Endodermal cell (in vitro differentiated cells): ENCODE data around the gene DYNLT3. TPM values are rescaled to one million over a fixed set of nuclear protein-coding genes. Genes with fewer than 3 reads are reported as not detected.

ENCODE experiments used
- DNase-seq: peaks from one replicate; pipeline ENCODE4 v3.0.0-alpha.2; 2017
- H3K27ac ChIP-seq: 2 replicates; pipeline ENCODE4 v1.5.1; 2013; ENCODE audit warnings: mild to moderate bottlenecking, low read depth, low read length, moderate library complexity
- H3K27me3 ChIP-seq: 2 replicates; pipeline ENCODE4 v1.6.1; 2013; ENCODE audit warnings: mild to moderate bottlenecking, low read length, moderate library complexity; ENCODE audit not compliant: insufficient read depth, control insufficient read depth, poor library complexity, severe bottlenecking
- H3K36me3 ChIP-seq: 2 replicates; pipeline ENCODE4 v1.7.0; 2013; ENCODE audit warnings: mild to moderate bottlenecking, low read length, moderate library complexity; ENCODE audit not compliant: control insufficient read depth, insufficient read depth
- H3K4me1 ChIP-seq: one replicate; pipeline ENCODE4 v1.7.0; 2013; ENCODE audit warnings: low read length; ENCODE audit not compliant: control insufficient read depth, insufficient read depth
- H3K4me3 ChIP-seq: 2 replicates; pipeline ENCODE4 v1.5.1; 2013; ENCODE audit warnings: mild to moderate bottlenecking, low read length, moderate library complexity
- H3K9ac ChIP-seq: 2 replicates; pipeline ENCODE4 v1.6.1; 2013; ENCODE audit warnings: mild to moderate bottlenecking, low read length, moderate library complexity; ENCODE audit not compliant: poor library complexity, severe bottlenecking; ENCODE audit errors: extremely low read depth
- H3K9me3 ChIP-seq: 2 replicates; pipeline ENCODE4 v1.6.1; 2013; ENCODE audit warnings: mild to moderate bottlenecking, low read length, moderate library complexity; ENCODE audit not compliant: control insufficient read depth
- H3K27ac Mint-ChIP-seq: 2 replicates; pipeline ENCODE4 v1.8.0; 2020; ENCODE audit warnings: mixed read lengths
- H3K27me3 Mint-ChIP-seq: 2 replicates; pipeline ENCODE4 v1.8.0; 2021; ENCODE audit warnings: mild to moderate bottlenecking, mixed read lengths; ENCODE audit not compliant: insufficient read depth
- H3K36me3 Mint-ChIP-seq: 2 replicates; pipeline ENCODE4 v1.8.0; 2020; ENCODE audit warnings: low read depth, mixed read lengths
- H3K4me1 Mint-ChIP-seq: 2 replicates; pipeline ENCODE4 v1.8.0; 2020; ENCODE audit warnings: mixed read lengths
- H3K4me3 Mint-ChIP-seq: 2 replicates; pipeline ENCODE4 v1.8.0; 2020; ENCODE audit warnings: mild to moderate bottlenecking, moderate library complexity, mixed read lengths
- H3K9me3 Mint-ChIP-seq: 2 replicates; pipeline ENCODE4 v1.8.0; 2020; ENCODE audit warnings: mild to moderate bottlenecking, mixed read lengths
- WGBS, 2 experiments: methylation state at CpG; one replicate each; pipeline versions ENCODE4 v1.1.5 to v1.1.7; 2013; ENCODE audit warnings: missing lambda C conversion rate in 2 of 2, mixed read lengths in 1 of 2; ENCODE audit not compliant: insufficient coverage in 1 of 2, insufficient read length in 1 of 2; 5-methylcytosine and 5-hydroxymethylcytosine counted together
- total RNA-seq, 2 donors: library from RNA; stranded (reverse); fragmentation: NEBNext Ultra II Directional in 1 of 2; extraction: Animal tissue kit (Norgen Biotek cat#: 25700) in 1 of 2; gene quantifications; 2 replicates in 1 of 2; 3 replicates in 1 of 2; pipeline ENCODE4 v1.2.1, GENCODE V29; 2021
- TF ChIP-seq, protein P1 (sequence below): fragments of 200-600 bp; sonication (generic); conservative IDR thresholded peaks from 2 replicates; pipeline ENCODE4 v1.5.0; 2021; ENCODE audit warnings: antibody characterized with exemption, mild to moderate bottlenecking

DYNLT3 gene
- total RNA-seq, 2 donors from 2014 or later, result 14.3 to 15.4 TPM

DNA sequence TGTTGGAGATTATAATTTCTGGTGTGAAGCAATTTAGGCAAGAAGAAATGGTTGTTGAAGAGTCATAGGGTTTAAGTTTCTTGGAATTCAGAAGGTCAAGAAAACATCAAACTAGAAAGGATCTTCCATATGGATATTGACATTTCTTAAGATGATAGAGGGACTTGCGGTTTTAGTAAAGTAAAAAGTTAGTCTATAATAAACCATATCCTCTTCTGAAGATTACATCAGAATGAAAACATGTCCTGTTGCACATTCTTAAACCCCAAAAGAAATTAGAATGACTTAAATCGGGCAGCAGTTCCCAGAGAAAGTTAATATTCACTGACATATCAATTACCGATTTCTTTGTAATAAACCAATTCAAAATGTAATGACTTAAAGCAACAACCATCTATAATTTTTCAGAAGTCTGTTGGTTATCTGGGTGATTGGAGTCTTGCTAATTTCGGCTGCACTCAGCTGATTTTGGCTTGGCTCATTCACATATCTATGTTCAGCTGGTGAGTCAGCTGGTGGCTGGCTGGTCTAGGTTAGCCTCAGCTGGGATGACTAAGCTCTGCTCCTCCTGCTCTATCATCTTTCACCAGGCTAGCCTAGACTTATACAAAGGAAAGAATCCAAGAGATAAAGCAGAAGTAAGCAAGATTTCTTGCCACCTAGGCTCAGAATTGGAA lies 24.4 kb upstream of the DYNLT3 start:
- H3K4me1 Mint-ChIP-seq, result no peaks in the 10 kb centered on the region
- H3K27ac Mint-ChIP-seq, result no peak overlapping the region
- no peaks in the 10 kb centered on the region for H3K4me1 ChIP-seq
- TF ChIP-seq, protein P1, sequence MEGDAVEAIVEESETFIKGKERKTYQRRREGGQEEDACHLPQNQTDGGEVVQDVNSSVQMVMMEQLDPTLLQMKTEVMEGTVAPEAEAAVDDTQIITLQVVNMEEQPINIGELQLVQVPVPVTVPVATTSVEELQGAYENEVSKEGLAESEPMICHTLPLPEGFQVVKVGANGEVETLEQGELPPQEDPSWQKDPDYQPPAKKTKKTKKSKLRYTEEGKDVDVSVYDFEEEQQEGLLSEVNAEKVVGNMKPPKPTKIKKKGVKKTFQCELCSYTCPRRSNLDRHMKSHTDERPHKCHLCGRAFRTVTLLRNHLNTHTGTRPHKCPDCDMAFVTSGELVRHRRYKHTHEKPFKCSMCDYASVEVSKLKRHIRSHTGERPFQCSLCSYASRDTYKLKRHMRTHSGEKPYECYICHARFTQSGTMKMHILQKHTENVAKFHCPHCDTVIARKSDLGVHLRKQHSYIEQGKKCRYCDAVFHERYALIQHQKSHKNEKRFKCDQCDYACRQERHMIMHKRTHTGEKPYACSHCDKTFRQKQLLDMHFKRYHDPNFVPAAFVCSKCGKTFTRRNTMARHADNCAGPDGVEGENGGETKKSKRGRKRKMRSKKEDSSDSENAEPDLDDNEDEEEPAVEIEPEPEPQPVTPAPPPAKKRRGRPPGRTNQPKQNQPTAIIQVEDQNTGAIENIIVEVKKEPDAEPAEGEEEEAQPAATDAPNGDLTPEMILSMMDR, result no peak
- H3K27me3 ChIP-seq, result no peaks in the 10 kb centered on the region
- no peaks in the 10 kb centered on the region for H3K36me3 ChIP-seq
- peaks cover 55% of the 10 kb centered on the region for H3K9me3 Mint-ChIP-seq
- peaks cover 3% of the 10 kb centered on the region for H3K36me3 Mint-ChIP-seq
- DNase-seq, result no peak
- H3K4me3 Mint-ChIP-seq, result no peak overlapping the region
- no peak overlapping the region for H3K4me3 ChIP-seq
- H3K27ac ChIP-seq, result no peak overlapping the region
- WGBS, 2 experiments, result 83% methylated on average over 2 of the region's 4 CpGs; no CpG with 5 or more reads in 1 of the 2 experiments
- no peak overlapping the region for H3K9ac ChIP-seq
- H3K9me3 ChIP-seq, result no peaks in the 10 kb centered on the region
- no peaks in the 10 kb centered on the region for H3K27me3 Mint-ChIP-seq

DNA sequence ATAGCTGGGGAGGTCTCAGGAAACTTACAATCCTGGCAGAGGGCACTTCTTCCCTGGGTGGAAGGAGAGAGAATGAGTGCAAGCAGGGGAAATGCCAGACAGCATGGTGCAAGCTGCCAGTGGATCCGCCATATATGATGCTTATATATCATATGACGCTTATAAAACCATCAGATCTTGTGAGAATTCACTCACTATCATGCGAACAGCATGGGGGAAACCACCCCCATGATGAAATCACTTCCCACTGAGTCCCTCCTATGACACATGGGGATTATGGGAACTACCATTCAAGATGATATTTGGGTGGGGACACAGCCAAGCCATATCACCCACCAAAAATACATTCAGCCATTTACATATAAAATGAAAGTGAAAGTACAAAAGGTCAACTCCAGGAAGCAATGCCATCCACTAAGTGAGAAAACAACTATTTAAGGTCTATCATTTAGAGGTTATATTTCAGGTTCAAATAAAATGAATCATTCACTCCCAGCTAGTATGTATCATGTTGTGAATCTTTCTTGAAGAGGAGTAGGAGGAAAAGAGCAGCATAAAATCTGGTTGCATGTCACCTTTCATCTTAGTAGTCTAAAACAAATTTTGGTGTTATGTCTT lies 20.3 kb upstream of the DYNLT3 start:
- no peak overlapping the region for H3K4me3 ChIP-seq
- H3K4me3 Mint-ChIP-seq, result no peak overlapping the region
- no peaks in the 10 kb centered on the region for H3K36me3 ChIP-seq
- H3K9me3 ChIP-seq, result no peaks in the 10 kb centered on the region
- no peaks in the 10 kb centered on the region for H3K27me3 ChIP-seq
- no peaks in the 10 kb centered on the region for H3K4me1 ChIP-seq
- H3K9ac ChIP-seq, result no peak overlapping the region
- TF ChIP-seq, protein P1, result no peak
- H3K36me3 Mint-ChIP-seq, result peaks cover 6% of the 10 kb centered on the region
- no peak for DNase-seq
- no peak overlapping the region for H3K27ac ChIP-seq
- whole genome bisulfite sequencing, 2 experiments, result 100% methylated on average over 1 to 2 of the region's 3 CpGs
- H3K4me1 Mint-ChIP-seq, result peaks cover 16% of the 10 kb centered on the region
- no peak overlapping the region for H3K27ac Mint-ChIP-seq
- no peaks in the 10 kb centered on the region for H3K27me3 Mint-ChIP-seq
- H3K9me3 Mint-ChIP-seq, result peaks cover 59% of the 10 kb centered on the region

DNA sequence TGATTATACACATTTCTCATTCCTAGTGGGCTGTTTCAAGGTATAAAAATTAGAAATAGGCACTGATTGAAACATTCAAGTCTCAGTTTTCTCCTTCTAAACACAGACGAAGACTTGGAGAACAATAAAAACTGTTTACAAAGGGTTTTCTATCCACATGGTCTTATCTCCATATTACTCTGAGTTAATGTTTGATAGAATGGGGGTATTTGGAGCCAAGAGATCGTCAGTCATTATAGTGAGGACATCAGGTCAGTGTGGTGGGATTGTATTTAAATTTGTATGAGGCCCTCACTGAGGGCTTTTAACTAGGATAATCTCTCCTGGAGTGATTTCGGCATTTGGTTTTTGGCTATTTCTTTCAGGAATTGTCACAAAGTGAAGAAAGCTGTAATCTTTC lies 16.4 kb upstream of the DYNLT3 start:
- DNase-seq, result no peak
- Histone ChIP-seq H3K4me1 (no peaks in the 10 kb centered on the region), H3K36me3 (no peaks in the 10 kb centered on the region), H3K4me3 (no peak overlapping the region), H3K27me3 (no peaks in the 10 kb centered on the region), H3K27ac (no peak overlapping the region), H3K9me3 (no peaks in the 10 kb centered on the region), H3K9ac (no peak overlapping the region)
- Mint-ChIP-seq H3K4me1 (peaks cover 20% of the 10 kb centered on the region), H3K9me3 (peaks cover 44% of the 10 kb centered on the region), H3K27me3 (no peaks in the 10 kb centered on the region), H3K27ac (peak overlapping the region; percentile 71), H3K4me3 (no peak overlapping the region), H3K36me3 (peaks cover 6% of the 10 kb centered on the region)
- TF ChIP-seq, protein P1, result no peak
- 54 to 83% methylated on average over 1 to 2 of the region's 3 CpGs for WGBS, 2 experiments
